Spleen (tissue), 7 donors: Measurements from ENCODE around the gene GRIN2D.
"Not testable (repeated sequence)": the region's sequence is repeated elsewhere in the genome, so short reads cannot be mapped to it uniquely, and the experiment has no call there.

Source experiments
- CTCF ChIP-seq, 11 experiments: fragments of 200-600 bp in 7 of 11; fragments of 450-650 bp in 4 of 11; sonication (generic) in 4 of 11; IDR thresholded peaks in 8 of 11; conservative IDR thresholded peaks in 3 of 11; 1 replicate in 7 of 11; 2 replicates in 4 of 11; pipeline versions ENCODE4 v1.4.0 to v1.8.0; 2016 to 2021; ENCODE audit warnings: antibody characterized with exemption in 11 of 11, inconsistent platforms in 4 of 11, mild to moderate bottlenecking in 1 of 11
- POLR2A ChIP-seq, 3 donors: fragments of 450-650 bp; IDR thresholded peaks; one replicate each; pipeline ENCODE4 v1.5.1; 2017; ENCODE audit warnings: antibody characterized with exemption in 3 of 3, mild to moderate bottlenecking in 1 of 3
- donor health status: DM: no; HTN: no; CAD: no; lungs with moderate emphysema.
- donor health status: DM: no; HTN: no; CAD: no.
- donor health status: DM: no; HTN: no; CAD: no.

DNA sequence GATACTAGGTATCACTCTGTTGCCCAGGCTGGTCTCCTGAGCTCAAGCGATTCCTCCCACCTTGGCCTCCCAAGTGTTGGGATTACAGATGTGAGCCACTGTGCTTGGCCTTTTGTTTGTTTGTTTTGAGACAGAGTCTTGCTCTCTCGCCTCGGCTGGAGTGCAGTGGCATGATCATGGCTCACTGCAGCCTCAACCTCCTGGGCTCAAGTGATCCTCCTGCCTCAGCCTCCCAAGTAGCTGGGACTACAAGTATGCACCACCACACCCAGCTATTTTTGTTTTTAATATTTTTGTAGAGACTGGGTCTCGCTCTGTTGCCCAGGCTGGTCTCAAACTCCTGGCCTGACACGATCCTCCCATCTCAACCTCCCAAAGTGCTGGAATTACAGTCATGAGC is 21.7 kb upstream of the GRIN2D start:
- TF ChIP-seq CTCF (IDR thresholded peaks at IDR 0.05 in 8 of 11, conservative IDR thresholded peaks at IDR 0.05 in 3 of 11); POLR2A (IDR thresholded peaks at IDR 0.05): not testable (repeated sequence)
